Right atrium auricular region (tissue), 2 donors: ENCODE data around the gene DDN. TPM values are rescaled to one million over a fixed set of nuclear protein-coding genes. Genes with fewer than 3 reads are reported as not detected.

ENCODE experiments used
- DNase-seq: peaks from one replicate; pipeline ENCODE4 v3.0.0-alpha.2; 2019; ENCODE audit warnings: low spot score
- H3K27ac ChIP-seq, 2 donors: fragments of 200-600 bp; sonication (generic); 1 replicate in 1 of 2; 2 replicates in 1 of 2; pipeline ENCODE4 v1.5.1; 2016 to 2019
- H3K27me3 ChIP-seq, 2 donors: fragments of 200-600 bp; sonication (generic); one replicate each; pipeline versions ENCODE4 v1.5.1 to v1.6.0; 2017 to 2019
- H3K36me3 ChIP-seq: fragments of 200-600 bp; sonication (generic); one replicate; pipeline ENCODE4 v1.5.1; 2016
- H3K4me1 ChIP-seq, 2 donors: fragments of 200-600 bp; sonication (generic); one replicate each; pipeline versions ENCODE4 v1.5.1 to v1.6.0; 2017 to 2019
- H3K4me3 ChIP-seq, 2 donors: fragments of 200-600 bp; sonication (generic); 1 replicate in 1 of 2; 2 replicates in 1 of 2; pipeline ENCODE4 v1.5.1; 2017 to 2019; ENCODE audit warnings: mild to moderate bottlenecking in 1 of 2, moderate library complexity in 1 of 2
- H3K9me3 ChIP-seq, 2 donors: fragments of 200-600 bp; sonication (generic); one replicate each; pipeline ENCODE4 v1.5.1; 2019
- CTCF ChIP-seq, 2 donors: fragments of 200-600 bp; sonication (generic); IDR thresholded peaks; one replicate each; pipeline ENCODE4 v1.5.1; 2019; ENCODE audit warnings: antibody characterized with exemption in 2 of 2
- total RNA-seq, 2 donors: library from RNA; depleted of rRNA; stranded (reverse); fragments of >200 nt; gene quantifications; one replicate each; pipeline ENCODE4 v1.1.0, GENCODE V29; 2016

The DDN gene
- total RNA-seq, 2 donors from 2014 or later: 0.44 to 0.67 TPM

- no peaks in the 10 kb centered on the region for H3K4me1 ChIP-seq
- no peak for DNase-seq
- no peaks in the 10 kb centered on the region for H3K9me3 ChIP-seq
- H3K4me3 ChIP-seq: no peak overlapping the region
- no peaks in the 10 kb centered on the region for H3K27me3 ChIP-seq
- H3K36me3 ChIP-seq: peaks cover 93% of the 10 kb centered on the region
- no peak for TF ChIP-seq CTCF (IDR thresholded peaks at IDR 0.05)
- H3K27ac ChIP-seq: no peak overlapping the region
These were observed 39.2 kb upstream of the DDN start for GRCh38 chr12:49038291-49038955.

- Histone ChIP-seq H3K27ac (no peak overlapping the region), H3K4me3 (no peak overlapping the region), H3K27me3 (no peaks in the 10 kb centered on the region), H3K36me3 (peaks cover 93% of the 10 kb centered on the region), H3K4me1 (no peaks in the 10 kb centered on the region), H3K9me3 (no peaks in the 10 kb centered on the region)
- TF ChIP-seq CTCF (IDR thresholded peaks at IDR 0.05): no peak
- DNase-seq: no peak
These were observed 38.7 kb upstream of the DDN start for GRCh38 chr12:49037947-49038237.

GRCh38 chr12:49037111-49037946 is 38.2 kb upstream of the DDN start:
- TF ChIP-seq CTCF (IDR thresholded peaks at IDR 0.05): no peak
- H3K27ac ChIP-seq: no peak overlapping the region
- DNase-seq: no peak
- no peaks in the 10 kb centered on the region for H3K27me3 ChIP-seq
- H3K9me3 ChIP-seq: no peaks in the 10 kb centered on the region
- no peak overlapping the region for H3K4me3 ChIP-seq
- H3K36me3 ChIP-seq: peaks cover 93% of the 10 kb centered on the region
- no peaks in the 10 kb centered on the region for H3K4me1 ChIP-seq

GRCh38 chr12:49036029-49036428 is 36.9 kb upstream of the DDN start:
- DNase-seq: no peak
- no peak for TF ChIP-seq CTCF (IDR thresholded peaks at IDR 0.05)
- H3K4me3 ChIP-seq: no peak overlapping the region
- peaks cover 93% of the 10 kb centered on the region for H3K36me3 ChIP-seq
- no peak overlapping the region for H3K27ac ChIP-seq
- no peaks in the 10 kb centered on the region for H3K4me1 ChIP-seq
- no peaks in the 10 kb centered on the region for H3K27me3 ChIP-seq
- no peaks in the 10 kb centered on the region for H3K9me3 ChIP-seq

GRCh38 chr12:49034286-49034622 is 35.1 kb upstream of the DDN start:
- no peak for DNase-seq
- H3K27ac ChIP-seq: no peak overlapping the region
- no peaks in the 10 kb centered on the region for H3K27me3 ChIP-seq
- no peaks in the 10 kb centered on the region for H3K4me1 ChIP-seq
- peaks cover 84% of the 10 kb centered on the region for H3K36me3 ChIP-seq
- H3K4me3 ChIP-seq: no peak overlapping the region
- no peak for TF ChIP-seq CTCF (IDR thresholded peaks at IDR 0.05)
- H3K9me3 ChIP-seq: no peaks in the 10 kb centered on the region
